Measurements from ENCODE around the gene PSAT1. TPM values are rescaled to one million over a fixed set of nuclear protein-coding genes. Genes with fewer than 3 reads are reported as not detected.
A peak's percentile ranks its signal among the peaks of the same experiment; 100 is the strongest.

The PSAT1 gene
- polyA plus RNA-seq, 6 donors from 2014 or later: 0.10 to 0.67 (median 0.52) TPM

DNA sequence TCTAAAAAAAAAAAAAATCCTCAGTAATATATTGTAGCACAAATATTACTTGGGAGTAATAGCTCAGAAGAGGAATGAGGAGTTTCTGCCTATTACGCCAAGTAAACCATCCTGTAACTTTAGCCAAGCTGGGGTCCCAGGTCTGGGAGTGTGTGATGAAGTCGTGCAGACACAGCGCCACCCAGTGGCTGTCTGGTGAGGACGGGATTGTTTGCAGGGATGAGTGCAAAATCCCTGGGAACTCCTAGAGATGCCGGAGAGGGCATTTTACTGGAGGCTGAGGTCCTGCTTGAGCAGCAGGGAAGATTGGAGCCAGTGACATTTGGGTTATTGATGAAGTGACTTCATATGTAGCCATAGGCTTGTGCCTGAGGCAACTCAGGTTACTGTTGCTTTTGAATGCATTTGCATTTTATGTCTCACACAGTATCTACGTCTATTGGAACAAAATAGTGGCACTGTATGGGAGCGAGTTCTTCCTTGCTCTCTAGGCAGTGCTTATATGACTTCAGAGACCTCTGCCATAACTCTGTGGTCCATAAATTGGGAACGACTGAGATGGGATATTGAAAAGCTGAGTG lies 72.8 kb downstream of the PSAT1 start:
- DNase-seq (peak; percentile 17), ATAC-seq (ENCODE audit: low read depth in 2 of 2) (no peak)
- Mint-ChIP-seq H3K4me1 (no peaks in the 10 kb centered on the region), H3K36me3 (no peaks in the 10 kb centered on the region), H3K4me3 (no peak overlapping the region), H3K27ac (no peak overlapping the region), H3K27me3 (peaks cover 7 to 32% (median 15%) of the 10 kb centered on the region in 3 donors), H3K9me3 (no peaks in the 10 kb centered on the region)

- no peak for ATAC-seq (ENCODE audit: low read depth in 2 of 2)
- Mint-ChIP-seq H3K36me3 (no peaks in the 10 kb centered on the region), H3K27me3 (peaks cover 8 to 36% (median 15%) of the 10 kb centered on the region in 3 donors)
These were observed 74.1 kb downstream of the PSAT1 start for GRCh38 chr9:78370991-78371390.

GRCh38 chr9:78371981-78372380 lies 75.1 kb downstream of the PSAT1 start:
- ATAC-seq (ENCODE audit: low read depth in 2 of 2): no peak
- no peaks in the 10 kb centered on the region for H3K4me1 Mint-ChIP-seq
- no peaks in the 10 kb centered on the region for H3K9me3 Mint-ChIP-seq
- DNase-seq: no peak
- H3K27me3 Mint-ChIP-seq: peaks cover 8 to 36% (median 15%) of the 10 kb centered on the region in 3 donors
- no peak overlapping the region for H3K4me3 Mint-ChIP-seq
- H3K27ac Mint-ChIP-seq: no peak overlapping the region
- no peaks in the 10 kb centered on the region for H3K36me3 Mint-ChIP-seq

More at GRCh38 chr9:78370991-78371390, 74.1 kb downstream of the PSAT1 start:
- Mint-ChIP-seq H3K4me3 (no peak overlapping the region), H3K9me3 (no peaks in the 10 kb centered on the region), H3K4me1 (no peaks in the 10 kb centered on the region), H3K27ac (peak overlapping the region in 1 of 6 donors; percentile 21)
- no peak for DNase-seq

Other genes starting within 250 kb of the PSAT1 start
- gene CEP78, start 61.0 kb upstream of the PSAT1 start, polyA plus RNA-seq (ENCODE audit: low read depth in 6 of 6): 10 to 100 TPM in 5 of 6 donors, 1 to 10 TPM in 1; 6.1 to 14.9 (median 13.1) TPM

Measured in naive B cell (primary cell).